SH-SY5Y (cell line): ENCODE results near the gene CCNE1.

Source experiments
- GATA2 ChIP-seq: IDR thresholded peaks from 2 replicates; pipeline ENCODE4 v1.6.1; 2011; ENCODE audit warnings: mild to moderate bottlenecking, low read depth, low read length
- GATA3 ChIP-seq: IDR thresholded peaks from 2 replicates; pipeline ENCODE4 v1.6.1; 2011; ENCODE audit warnings: low read depth, mild to moderate bottlenecking, low read length, moderate library complexity

DNA sequence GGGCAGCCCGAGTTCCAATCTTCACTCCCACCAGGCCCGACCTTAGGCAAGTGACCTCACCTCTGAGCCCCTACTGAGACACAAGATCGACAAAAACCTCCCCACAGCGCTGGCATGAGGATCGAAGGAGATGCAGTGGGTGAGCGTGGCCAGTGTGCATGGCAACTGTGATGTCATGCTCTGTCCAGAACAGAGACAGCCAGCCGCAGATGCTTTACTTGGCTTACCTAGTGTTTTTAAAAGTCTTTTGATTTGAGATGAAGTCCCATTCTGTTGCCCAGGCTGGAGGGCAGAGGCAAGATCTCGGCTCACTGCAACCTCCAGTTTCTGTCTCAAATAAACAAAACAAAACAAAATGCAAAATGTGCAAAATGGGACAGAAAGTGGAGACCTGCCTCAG, 47.4 kb upstream of the CCNE1 start:
- no peak for TF ChIP-seq GATA2
- TF ChIP-seq GATA3 = no peak
